Muscle of back (tissue), 11 donors: Measurements from ENCODE around the gene TAX1BP3. TPM values are rescaled to one million over a fixed set of nuclear protein-coding genes. Genes with fewer than 3 reads are reported as not detected.

Source experiments
- DNase-seq, 3 donors: peaks; one replicate each; pipeline versions ENCODE4 v3.0.0 to v3.0.0-alpha.2; 2013
- polyA plus RNA-seq, 10 donors: library from polyadenylated mRNA; unstranded; fragments of 120-200 nt; gene quantifications; one replicate each; pipeline ENCODE4 v1.2.1, GENCODE V29; 2013; ENCODE audit not compliant: insufficient read length in 10 of 10

The TAX1BP3 gene
- polyA plus RNA-seq, 10 donors: 39.9 to 87.0 (median 57.2) TPM

- no peak for DNase-seq
These were observed 21.1 kb upstream of the TAX1BP3 start for GRCh38 chr17:3689262-3690093.

GRCh38 chr17:3688852-3689261 lies 20.5 kb upstream of the TAX1BP3 start:
- DNase-seq: no peak

GRCh38 chr17:3688027-3688553 lies 19.7 kb upstream of the TAX1BP3 start:
- peak in 1 of 3 donors; percentile 22 for DNase-seq

GRCh38 chr17:3685174-3685573 lies 16.8 kb upstream of the TAX1BP3 start:
- DNase-seq: no peak

GRCh38 chr17:3683054-3683511 lies 14.7 kb upstream of the TAX1BP3 start:
- DNase-seq: no peak

GRCh38 chr17:3682033-3682432 lies 13.7 kb upstream of the TAX1BP3 start:
- no peak for DNase-seq

GRCh38 chr17:3681565-3681964 lies 13.2 kb upstream of the TAX1BP3 start:
- no peak for DNase-seq

- DNase-seq: no peak
These were observed 12.7 kb upstream of the TAX1BP3 start for GRCh38 chr17:3681057-3681456.

- DNase-seq: no peak
These were observed 11.3 kb upstream of the TAX1BP3 start for GRCh38 chr17:3679531-3680126.

- no peak for DNase-seq
These were observed 10.6 kb upstream of the TAX1BP3 start for GRCh38 chr17:3678821-3679530.

- no peak for DNase-seq
These were observed 9.9 kb upstream of the TAX1BP3 start for GRCh38 chr17:3678095-3678820.

GRCh38 chr17:3675886-3676285 lies 7.5 kb upstream of the TAX1BP3 start:
- no peak for DNase-seq

GRCh38 chr17:3672571-3672970 lies 4.2 kb upstream of the TAX1BP3 start:
- DNase-seq: no peak

GRCh38 chr17:3669548-3669947 lies 1.2 kb upstream of the TAX1BP3 start:
- no peak for DNase-seq

- DNase-seq: no peak
These were observed 638 bp upstream of the TAX1BP3 start for GRCh38 chr17:3669085-3669347.

GRCh38 chr17:3667366-3668278 lies 756 bp downstream of the TAX1BP3 start:
- peak; percentile 90 to 97 (median 93) for DNase-seq

- no peak for DNase-seq
These were observed 1.9 kb downstream of the TAX1BP3 start for GRCh38 chr17:3666516-3666915.

- DNase-seq: no peak
These were observed 2.5 kb downstream of the TAX1BP3 start for GRCh38 chr17:3665834-3666233.

- no peak for DNase-seq
These were observed 5.0 kb downstream of the TAX1BP3 start for GRCh38 chr17:3663102-3664011.
